ENCODE data around the gene SUSD5. TPM values are rescaled to one million over a fixed set of nuclear protein-coding genes. Genes with fewer than 3 reads are reported as not detected.
"Not testable (repeated sequence)": the region's sequence is repeated elsewhere in the genome, so short reads cannot be mapped to it uniquely, and the experiment has no call there.

SUSD5 gene
- total RNA-seq, 3 donors from 2014 or later = not detected

- ATAC-seq = no peak
- no peaks in the 10 kb centered on the region for H3K27me3 Mint-ChIP-seq (ENCODE audit: low read depth)
- DNase-seq = no peak
Measured at GRCh38 chr3:33174711-33175414, 43.7 kb downstream of the SUSD5 start.

GRCh38 chr3:33174095-33174494 lies 44.5 kb downstream of the SUSD5 start:
- Mint-ChIP-seq H3K4me1 (ENCODE audit: low read depth) (peaks cover 4% of the 10 kb centered on the region), H3K27me3 (ENCODE audit: low read depth) (no peaks in the 10 kb centered on the region), H3K4me3 (no peak overlapping the region), H3K9me3 (peaks cover 4% of the 10 kb centered on the region), H3K36me3 (ENCODE audit: insufficient read depth) (no peaks in the 10 kb centered on the region)
- ATAC-seq = no peak
- no peak for DNase-seq

More at GRCh38 chr3:33174711-33175414, 43.7 kb downstream of the SUSD5 start:
- peaks cover 10% of the 10 kb centered on the region for H3K9me3 Mint-ChIP-seq
- no peak overlapping the region for H3K4me3 Mint-ChIP-seq
- H3K36me3 Mint-ChIP-seq (ENCODE audit: insufficient read depth) = no peaks in the 10 kb centered on the region
- H3K4me1 Mint-ChIP-seq (ENCODE audit: low read depth) = peaks cover 4% of the 10 kb centered on the region

GRCh38 chr3:33173672-33174071 lies 44.9 kb downstream of the SUSD5 start:
- H3K27me3 Mint-ChIP-seq (ENCODE audit: low read depth) = no peaks in the 10 kb centered on the region
- no peaks in the 10 kb centered on the region for H3K36me3 Mint-ChIP-seq (ENCODE audit: insufficient read depth)
- H3K9me3 Mint-ChIP-seq = peaks cover 2% of the 10 kb centered on the region
- DNase-seq = no peak
- H3K4me1 Mint-ChIP-seq (ENCODE audit: low read depth) = peaks cover 4% of the 10 kb centered on the region
- no peak for ATAC-seq
- H3K4me3 Mint-ChIP-seq = no peak overlapping the region

- Mint-ChIP-seq H3K4me1 (ENCODE audit: low read depth) (peaks cover 4% of the 10 kb centered on the region), H3K27me3 (ENCODE audit: low read depth) (no peaks in the 10 kb centered on the region), H3K4me3 (no peak overlapping the region), H3K9me3 (peaks cover 2% of the 10 kb centered on the region), H3K36me3 (ENCODE audit: insufficient read depth) (no peaks in the 10 kb centered on the region)
- ATAC-seq (no peak), DNase-seq (no peak)
Measured at GRCh38 chr3:33173103-33173502, 45.5 kb downstream of the SUSD5 start.

GRCh38 chr3:33171580-33171979 lies 47.0 kb downstream of the SUSD5 start:
- no peak for DNase-seq
- no peaks in the 10 kb centered on the region for H3K9me3 Mint-ChIP-seq

GRCh38 chr3:33170531-33170930 lies 48.1 kb downstream of the SUSD5 start:
- H3K9me3 Mint-ChIP-seq = no peaks in the 10 kb centered on the region
- no peaks in the 10 kb centered on the region for H3K36me3 Mint-ChIP-seq (ENCODE audit: insufficient read depth)

More at GRCh38 chr3:33171580-33171979, 47.0 kb downstream of the SUSD5 start:
- H3K36me3 Mint-ChIP-seq (ENCODE audit: insufficient read depth) = no peaks in the 10 kb centered on the region
- H3K4me3 Mint-ChIP-seq = no peak overlapping the region
- no peak for ATAC-seq
- peaks cover 4% of the 10 kb centered on the region for H3K4me1 Mint-ChIP-seq (ENCODE audit: low read depth)
- H3K27me3 Mint-ChIP-seq (ENCODE audit: low read depth) = no peaks in the 10 kb centered on the region

GRCh38 chr3:33167716-33168336 lies 50.8 kb downstream of the SUSD5 start:
- H3K4me1 Mint-ChIP-seq (ENCODE audit: low read depth) = peaks cover 4% of the 10 kb centered on the region
- H3K36me3 Mint-ChIP-seq (ENCODE audit: insufficient read depth) = no peaks in the 10 kb centered on the region
- H3K27me3 Mint-ChIP-seq (ENCODE audit: low read depth) = no peaks in the 10 kb centered on the region
- H3K4me3 Mint-ChIP-seq = no peak overlapping the region
- ATAC-seq (no peak), DNase-seq (no peak)
- no peaks in the 10 kb centered on the region for H3K9me3 Mint-ChIP-seq

More at GRCh38 chr3:33170531-33170930, 48.1 kb downstream of the SUSD5 start:
- H3K27me3 Mint-ChIP-seq (ENCODE audit: low read depth) = no peaks in the 10 kb centered on the region
- DNase-seq (no peak), ATAC-seq (no peak)
- H3K4me3 Mint-ChIP-seq = no peak overlapping the region
- H3K4me1 Mint-ChIP-seq (ENCODE audit: low read depth) = peaks cover 4% of the 10 kb centered on the region

- DNase-seq (no peak), ATAC-seq (no peak)
- H3K9me3 Mint-ChIP-seq = no peaks in the 10 kb centered on the region
- no peak overlapping the region for H3K4me3 Mint-ChIP-seq
- H3K27me3 Mint-ChIP-seq (ENCODE audit: low read depth) = no peaks in the 10 kb centered on the region
- peaks cover 4% of the 10 kb centered on the region for H3K4me1 Mint-ChIP-seq (ENCODE audit: low read depth)
- no peaks in the 10 kb centered on the region for H3K36me3 Mint-ChIP-seq (ENCODE audit: insufficient read depth)
Measured at GRCh38 chr3:33167284-33167683, 51.3 kb downstream of the SUSD5 start.

- H3K36me3 Mint-ChIP-seq (ENCODE audit: insufficient read depth) = no peaks in the 10 kb centered on the region
- H3K4me3 Mint-ChIP-seq = no peak overlapping the region
- no peak for ATAC-seq
- H3K9me3 Mint-ChIP-seq = no peaks in the 10 kb centered on the region
- DNase-seq = no peak
- H3K27me3 Mint-ChIP-seq (ENCODE audit: low read depth) = peaks cover 8% of the 10 kb centered on the region
- H3K4me1 Mint-ChIP-seq (ENCODE audit: low read depth) = no peaks in the 10 kb centered on the region
Measured at GRCh38 chr3:33166095-33166494, 52.5 kb downstream of the SUSD5 start.

GRCh38 chr3:33165372-33165771 lies 53.2 kb downstream of the SUSD5 start:
- ATAC-seq (no peak), DNase-seq (no peak)
- H3K4me1 Mint-ChIP-seq (ENCODE audit: low read depth) = no peaks in the 10 kb centered on the region
- peaks cover 13% of the 10 kb centered on the region for H3K27me3 Mint-ChIP-seq (ENCODE audit: low read depth)
- no peaks in the 10 kb centered on the region for H3K9me3 Mint-ChIP-seq
- H3K36me3 Mint-ChIP-seq (ENCODE audit: insufficient read depth) = no peaks in the 10 kb centered on the region
- no peak overlapping the region for H3K4me3 Mint-ChIP-seq

GRCh38 chr3:33162621-33163020 lies 56.0 kb downstream of the SUSD5 start:
- H3K36me3 Mint-ChIP-seq (ENCODE audit: insufficient read depth); H3K9me3 Mint-ChIP-seq; H3K4me3 Mint-ChIP-seq; ATAC-seq; DNase-seq; H3K4me1 Mint-ChIP-seq (ENCODE audit: low read depth): not testable (repeated sequence)
- peaks cover 36% of the 10 kb centered on the region for H3K27me3 Mint-ChIP-seq (ENCODE audit: low read depth)

GRCh38 chr3:33159981-33160380 lies 58.6 kb downstream of the SUSD5 start:
- no peaks in the 10 kb centered on the region for H3K4me1 Mint-ChIP-seq (ENCODE audit: low read depth)
- H3K4me3 Mint-ChIP-seq = no peak overlapping the region
- no peaks in the 10 kb centered on the region for H3K36me3 Mint-ChIP-seq (ENCODE audit: insufficient read depth)
- H3K9me3 Mint-ChIP-seq = no peaks in the 10 kb centered on the region
- H3K27me3 Mint-ChIP-seq (ENCODE audit: low read depth) = peaks cover 51% of the 10 kb centered on the region
- no peak for DNase-seq
- ATAC-seq = no peak

GRCh38 chr3:33159234-33159633 lies 59.4 kb downstream of the SUSD5 start:
- no peak overlapping the region for H3K4me3 Mint-ChIP-seq
- no peak for DNase-seq
- no peaks in the 10 kb centered on the region for H3K9me3 Mint-ChIP-seq
- H3K27me3 Mint-ChIP-seq (ENCODE audit: low read depth) = peaks cover 54% of the 10 kb centered on the region
- H3K36me3 Mint-ChIP-seq (ENCODE audit: insufficient read depth) = no peaks in the 10 kb centered on the region
- no peaks in the 10 kb centered on the region for H3K4me1 Mint-ChIP-seq (ENCODE audit: low read depth)
- ATAC-seq = no peak

- no peak for DNase-seq
- Mint-ChIP-seq H3K4me3 (no peak overlapping the region), H3K36me3 (ENCODE audit: insufficient read depth) (no peaks in the 10 kb centered on the region), H3K27me3 (ENCODE audit: low read depth) (peaks cover 51% of the 10 kb centered on the region), H3K4me1 (ENCODE audit: low read depth) (no peaks in the 10 kb centered on the region), H3K9me3 (no peaks in the 10 kb centered on the region)
- no peak for ATAC-seq
Measured at GRCh38 chr3:33155301-33155700, 63.3 kb downstream of the SUSD5 start.

- DNase-seq (no peak), ATAC-seq (no peak)
- peaks cover 37% of the 10 kb centered on the region for H3K27me3 Mint-ChIP-seq (ENCODE audit: low read depth)
- H3K9me3 Mint-ChIP-seq = no peaks in the 10 kb centered on the region
- H3K4me1 Mint-ChIP-seq (ENCODE audit: low read depth) = no peaks in the 10 kb centered on the region
- H3K4me3 Mint-ChIP-seq = no peak overlapping the region
- no peaks in the 10 kb centered on the region for H3K36me3 Mint-ChIP-seq (ENCODE audit: insufficient read depth)
Measured at GRCh38 chr3:33153782-33154181, 64.8 kb downstream of the SUSD5 start.

Measured in activated T-cell treated with anti-CD3 and anti-CD28 coated beads, Interleukin-2, amount 50 U/mL, for 4 hours (primary cell).